ENCODE results near the gene PRSS37.
"Not testable (repeated sequence)": the region's sequence is repeated elsewhere in the genome, so short reads cannot be mapped to it uniquely, and the experiment has no call there.

The PRSS37 gene, protein sequence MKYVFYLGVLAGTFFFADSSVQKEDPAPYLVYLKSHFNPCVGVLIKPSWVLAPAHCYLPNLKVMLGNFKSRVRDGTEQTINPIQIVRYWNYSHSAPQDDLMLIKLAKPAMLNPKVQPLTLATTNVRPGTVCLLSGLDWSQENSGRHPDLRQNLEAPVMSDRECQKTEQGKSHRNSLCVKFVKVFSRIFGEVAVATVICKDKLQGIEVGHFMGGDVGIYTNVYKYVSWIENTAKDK

DNA sequence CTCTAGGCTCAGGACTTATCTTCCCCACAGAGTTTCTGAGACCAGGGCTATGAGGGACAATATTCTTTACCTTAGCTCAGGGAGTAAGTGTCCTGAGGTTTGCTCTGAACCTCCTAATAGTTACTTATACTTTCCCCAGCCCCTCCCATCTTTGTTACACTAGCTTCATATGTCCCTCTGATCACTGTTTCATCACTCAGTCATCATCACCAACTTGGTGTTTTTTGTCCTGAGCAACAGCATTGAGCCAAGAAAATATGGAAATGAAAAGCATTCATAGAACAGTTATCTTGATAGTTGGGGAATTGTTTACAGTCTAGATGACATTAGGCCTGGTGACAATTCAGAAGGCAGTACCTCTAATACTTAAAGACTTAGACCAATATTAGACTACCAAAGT lies at the start of gene PRSS37:
PRSS37 (minus strand) TSS at position 101 of the 400 bp plus-strand sequence. CDS start 436 bp downstream, outside the sequence.
- no peak for DNase-seq (ENCODE audit: low spot score)

DNA sequence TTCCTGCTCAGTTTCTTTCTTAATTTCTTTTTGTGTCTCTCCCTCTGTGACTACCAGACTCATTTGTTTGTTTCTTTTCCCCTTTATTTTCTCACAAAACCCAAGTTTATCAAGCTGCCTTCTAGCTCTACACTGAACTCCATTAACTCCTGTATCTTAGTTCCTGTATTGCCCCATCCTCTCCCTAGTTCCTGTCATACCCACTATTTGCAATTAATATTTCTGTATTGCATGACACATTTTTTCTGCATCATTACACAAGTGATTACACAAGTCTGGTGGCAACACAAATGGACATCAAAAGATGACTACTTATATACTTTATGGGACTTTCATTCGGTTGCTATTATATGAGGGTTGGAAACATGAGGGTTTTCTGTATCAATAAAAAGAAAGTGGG lies 48.0 kb upstream of the PRSS37 start:
- no peak for DNase-seq (ENCODE audit: low spot score)

- DNase-seq (ENCODE audit: low spot score), result no peak
Measured at GRCh38 chr7:141884539-141885225, 43.4 kb upstream of the PRSS37 start.

- DNase-seq (ENCODE audit: low spot score), result no peak
Measured at GRCh38 chr7:141880960-141881359, 39.7 kb upstream of the PRSS37 start.

GRCh38 chr7:141877365-141877764 lies 36.1 kb upstream of the PRSS37 start:
- DNase-seq (ENCODE audit: low spot score), result no peak

DNA sequence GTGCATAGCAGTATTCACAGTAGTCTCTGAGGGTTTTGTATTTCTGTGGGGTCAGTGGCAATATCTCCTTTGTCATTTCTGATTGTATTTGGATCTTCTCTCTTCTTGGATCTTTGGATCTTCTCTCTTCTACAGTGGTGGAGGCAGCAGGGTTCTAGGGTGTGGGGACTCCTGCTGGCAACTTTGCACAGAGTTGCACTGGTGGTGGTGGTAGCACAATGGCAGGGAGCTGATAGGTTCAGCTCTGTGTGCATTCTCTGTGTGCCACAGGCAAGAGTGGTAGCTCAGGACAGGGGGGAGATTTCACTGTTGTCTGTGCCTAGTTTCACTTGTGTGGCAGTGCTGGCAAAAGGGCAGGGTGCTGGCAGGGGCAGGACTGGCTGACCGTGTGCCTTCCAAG lies 35.1 kb upstream of the PRSS37 start:
- no peak for DNase-seq (ENCODE audit: low spot score)

DNA sequence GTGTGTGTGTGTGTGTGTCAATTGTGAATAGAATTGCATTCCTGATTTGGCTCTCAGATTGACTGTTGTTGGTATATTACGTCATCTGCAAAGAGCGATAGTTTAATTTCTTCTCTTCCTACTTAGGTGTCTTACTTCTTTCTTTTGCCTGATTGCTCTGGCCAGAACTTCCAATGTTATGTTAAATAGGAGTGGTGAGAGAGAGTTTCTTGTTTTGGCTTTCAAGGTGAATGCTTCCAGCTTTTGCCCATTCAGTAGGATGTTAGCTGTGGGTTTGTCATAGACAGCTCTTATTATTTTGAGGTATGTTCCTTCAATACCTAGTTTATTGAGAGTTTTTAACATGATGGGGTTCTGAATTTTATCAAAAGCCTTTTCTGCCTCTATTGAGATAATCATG lies 34.2 kb upstream of the PRSS37 start:
- DNase-seq (ENCODE audit: low spot score), result no peak

DNA sequence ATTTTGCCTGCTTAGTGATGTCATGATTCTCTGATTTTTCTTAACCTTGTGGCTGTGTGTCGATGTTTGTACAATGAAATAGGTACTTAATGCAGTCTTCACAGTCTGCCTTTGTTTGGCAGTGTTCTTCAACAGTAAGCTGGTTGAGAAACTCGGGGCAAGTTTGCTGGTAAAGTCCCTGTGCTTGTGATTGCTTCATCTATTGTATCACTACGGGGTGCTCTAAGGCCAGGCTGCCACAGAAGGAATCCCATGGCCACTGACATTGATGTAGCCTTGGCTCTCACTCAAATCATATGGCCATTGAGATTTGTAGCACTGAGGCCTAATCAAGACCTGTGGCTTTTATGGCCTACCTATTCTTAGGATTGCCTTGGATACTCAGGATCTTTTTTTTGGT lies 33.5 kb upstream of the PRSS37 start:
- DNase-seq (ENCODE audit: low spot score), result no peak

DNA sequence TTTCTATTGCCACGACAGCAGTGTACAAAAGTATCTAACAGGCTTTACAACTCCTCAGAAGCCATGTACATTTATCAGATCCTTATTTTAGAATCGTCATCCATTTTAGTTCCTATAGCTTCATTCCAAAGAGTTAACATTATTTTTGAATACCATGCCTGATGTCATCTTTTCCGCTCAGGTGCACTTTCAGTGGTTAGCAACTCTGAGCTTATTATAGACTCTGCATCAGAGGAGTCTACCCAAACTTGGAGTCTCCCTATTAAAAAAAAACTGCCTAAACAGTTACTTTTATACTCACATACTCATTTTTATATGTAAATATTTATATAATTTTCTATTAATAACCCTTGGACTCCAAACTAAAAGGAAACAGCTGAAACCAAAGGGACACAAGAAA lies 31.6 kb upstream of the PRSS37 start:
- DNase-seq (ENCODE audit: low spot score), result no peak

DNA sequence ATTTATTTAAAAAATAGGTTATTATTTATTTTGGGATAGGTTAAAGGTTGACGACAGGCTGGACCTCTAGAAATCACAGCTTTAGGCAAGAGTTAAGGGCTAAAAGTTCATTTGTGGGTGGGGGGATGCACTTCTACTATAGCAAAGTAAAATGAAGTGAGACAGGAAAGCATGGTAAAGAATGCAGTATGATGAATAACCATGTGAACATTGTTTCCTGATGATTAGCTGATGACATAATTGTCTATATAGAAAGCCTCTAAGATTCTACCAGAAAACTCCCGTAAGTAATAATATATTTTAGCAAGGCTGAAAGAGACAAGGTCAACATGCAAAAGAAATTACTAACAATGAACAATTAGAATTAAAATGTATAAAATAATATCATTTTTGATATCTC lies 25.7 kb upstream of the PRSS37 start:
- DNase-seq (ENCODE audit: low spot score), result no peak

DNA sequence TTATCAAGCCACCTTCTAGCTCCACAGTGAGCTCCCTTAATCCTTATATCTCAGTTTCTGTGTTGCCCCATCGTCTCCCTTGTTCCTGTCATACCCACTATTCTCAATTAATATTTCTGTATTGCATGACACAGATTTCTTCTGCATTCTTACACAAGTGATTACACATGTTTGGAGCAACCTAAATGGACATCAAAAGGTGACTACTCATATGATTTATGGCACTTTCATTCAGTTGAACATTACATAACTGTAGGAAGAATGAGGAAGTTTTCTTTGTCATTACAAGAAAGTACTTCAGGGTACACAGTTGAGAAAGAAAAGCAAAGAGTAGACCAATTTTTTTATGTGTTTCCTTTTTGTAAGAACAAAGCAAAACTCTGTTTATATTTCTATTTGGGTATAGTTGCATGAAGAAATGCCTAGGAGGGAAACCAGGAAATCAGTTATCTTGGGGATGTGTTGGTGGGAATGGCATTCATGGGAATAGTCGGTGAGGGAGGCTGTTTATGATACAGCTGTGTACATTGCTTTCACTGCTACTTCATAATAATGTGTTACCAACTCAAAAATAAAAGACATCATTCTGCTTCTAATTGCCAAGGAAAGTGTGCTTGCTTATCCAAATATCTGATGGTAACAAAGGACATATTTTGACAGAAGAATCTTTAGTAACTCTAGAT lies 23.6 kb upstream of the PRSS37 start:
- no peak for DNase-seq (ENCODE audit: low spot score)

- DNase-seq (ENCODE audit: low spot score), result no peak
Measured at GRCh38 chr7:141860207-141860606, 18.9 kb upstream of the PRSS37 start.

- no peak for DNase-seq (ENCODE audit: low spot score)
Measured at GRCh38 chr7:141847996-141848395, 6.7 kb upstream of the PRSS37 start.

GRCh38 chr7:141844256-141844655 lies 3.0 kb upstream of the PRSS37 start:
- no peak for DNase-seq (ENCODE audit: low spot score)

GRCh38 chr7:141842904-141843303 lies 1.6 kb upstream of the PRSS37 start:
- no peak for DNase-seq (ENCODE audit: low spot score)

DNA sequence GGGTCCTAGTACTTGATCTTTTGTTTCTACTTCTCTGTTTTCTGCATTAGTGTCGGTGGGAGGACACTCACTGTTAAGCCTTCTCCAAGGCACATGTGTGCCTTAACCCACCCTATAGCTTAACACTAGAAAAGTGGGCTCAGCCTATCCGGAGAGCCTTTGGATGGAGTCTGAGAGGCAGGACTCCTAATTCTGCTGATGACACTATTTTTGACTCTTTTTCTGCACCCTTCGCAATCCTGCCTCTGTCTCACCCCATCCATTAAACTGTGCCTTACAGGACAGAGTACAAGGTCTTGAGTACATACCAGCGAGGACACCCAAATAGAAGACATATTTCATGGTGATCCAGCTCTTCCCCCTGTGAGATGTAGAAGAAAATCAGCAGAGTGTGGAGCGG lies 577 bp downstream of the PRSS37 start:
- no peak for DNase-seq (ENCODE audit: low spot score)

GRCh38 chr7:141839256-141839655 lies 2.0 kb downstream of the PRSS37 start:
- no peak for DNase-seq (ENCODE audit: low spot score)

DNA sequence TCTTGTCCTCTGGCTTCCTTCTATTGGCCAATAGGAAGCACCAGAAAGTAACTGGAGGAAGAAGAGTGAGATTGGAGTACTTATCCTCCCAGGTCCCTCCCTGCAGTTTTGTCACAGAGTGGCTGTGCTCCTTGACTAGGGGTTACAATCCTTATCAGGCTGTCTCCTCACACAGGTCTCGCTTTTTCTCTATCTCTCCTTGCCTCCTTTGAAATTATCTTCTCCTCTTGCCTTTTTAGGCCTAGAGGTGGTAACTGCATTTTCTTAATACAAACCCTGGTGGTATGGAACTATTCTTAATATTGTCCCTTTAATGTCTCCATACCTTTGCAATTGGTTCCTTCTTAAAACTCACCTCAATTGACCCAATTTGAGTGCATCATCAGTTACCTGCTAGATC lies 2.7 kb downstream of the PRSS37 start:
- no peak for DNase-seq (ENCODE audit: low spot score)

- no peak for DNase-seq (ENCODE audit: low spot score)
Measured at GRCh38 chr7:141837683-141838082, 3.6 kb downstream of the PRSS37 start.

- DNase-seq (ENCODE audit: low spot score), result not testable (repeated sequence)
Measured at GRCh38 chr7:141822432-141822831, 18.9 kb downstream of the PRSS37 start.

DNA sequence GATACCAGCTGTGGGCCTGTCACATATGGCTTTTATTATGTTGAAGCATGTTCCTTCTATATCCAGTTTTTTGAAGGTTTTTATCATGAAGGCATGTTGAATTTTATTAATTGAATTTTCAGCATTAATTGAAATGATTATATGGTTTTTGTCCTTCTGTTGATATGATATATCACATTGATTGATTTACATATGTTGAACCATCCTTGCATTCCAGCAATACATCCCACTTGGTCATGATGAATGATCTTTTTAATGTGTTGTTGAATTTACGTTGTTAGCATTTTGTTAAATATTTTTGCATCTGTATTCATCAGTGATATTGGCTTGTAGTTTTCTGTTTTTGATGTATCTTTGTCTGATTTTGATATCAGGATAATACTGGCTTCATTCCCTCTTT lies 21.2 kb downstream of the PRSS37 start:
- no peak for DNase-seq (ENCODE audit: low spot score)

DNA sequence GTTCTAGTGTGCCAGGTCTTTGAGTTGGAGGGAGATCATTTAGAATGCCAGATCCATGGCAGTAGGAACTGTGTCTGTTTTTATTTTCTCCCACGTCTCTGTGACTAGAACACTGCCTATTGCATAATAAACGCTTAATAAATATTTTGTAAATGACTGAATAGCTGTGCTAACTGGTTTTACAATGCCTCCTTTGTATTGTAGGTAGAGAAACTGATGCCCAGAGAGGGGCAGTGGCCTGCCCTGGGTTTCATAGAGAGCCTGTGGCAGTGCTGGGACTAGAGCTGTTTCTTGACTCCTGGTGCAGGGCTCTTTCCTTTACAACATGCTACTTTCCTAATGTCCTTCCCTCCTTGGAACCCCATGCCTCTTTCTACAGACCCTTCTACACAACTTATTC lies 48.8 kb downstream of the PRSS37 start:
- DNase-seq (ENCODE audit: low spot score), result no peak

DNA sequence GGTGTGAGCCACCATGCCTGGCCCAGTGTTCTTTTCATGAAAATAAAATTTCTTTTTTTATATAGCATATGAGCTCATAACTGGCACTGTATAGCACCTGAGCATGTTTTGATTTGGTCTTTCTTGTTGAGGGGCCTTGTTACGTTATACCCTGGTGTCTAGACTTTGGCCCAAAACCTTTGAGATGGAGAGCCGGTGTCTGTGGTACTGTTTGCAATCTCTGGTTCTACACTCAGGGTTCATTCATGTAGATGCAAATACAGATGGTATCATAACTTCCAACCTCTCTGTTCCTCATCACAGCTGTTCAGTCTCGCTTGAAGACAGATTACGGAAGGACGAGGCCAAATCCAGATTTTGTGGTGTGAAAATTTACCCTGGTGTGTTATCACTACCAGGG lies 51.4 kb downstream of the PRSS37 start, which contains the start of gene TAS2R5:
TAS2R5 (plus strand) TSS at position 301 of the 400 bp plus-strand sequence. CDS start 145 bp downstream, outside the sequence.
- DNase-seq (ENCODE audit: low spot score), result no peak
